Activated naive CD8-positive, alpha-beta T cell (primary cell): ENCODE data around the gene VPS36.
"Not testable (repeated sequence)": the region's sequence is repeated elsewhere in the genome, so short reads cannot be mapped to it uniquely, and the experiment has no call there.

Experiments
- H3K27ac Mint-ChIP-seq: one replicate; pipeline ENCODE4 v1.8.0; 2021; ENCODE audit warnings: mixed read lengths
- H3K27me3 Mint-ChIP-seq: one replicate; pipeline ENCODE4 v1.8.0; 2021; ENCODE audit warnings: mixed read lengths
- H3K36me3 Mint-ChIP-seq: one replicate; pipeline ENCODE4 v1.8.0; 2021; ENCODE audit warnings: mixed read lengths
- H3K4me1 Mint-ChIP-seq: one replicate; pipeline ENCODE4 v1.8.0; 2021; ENCODE audit warnings: low read depth, mixed read lengths
- H3K4me3 Mint-ChIP-seq: one replicate; pipeline ENCODE4 v1.8.0; 2021; ENCODE audit warnings: mild to moderate bottlenecking, mixed read lengths
- H3K9me3 Mint-ChIP-seq: one replicate; pipeline ENCODE4 v1.8.0; 2021; ENCODE audit warnings: low read depth, mixed read lengths

VPS36 gene

GRCh38 chr13:52374873-52375411, 75.5 kb downstream of the VPS36 start:
- H3K4me3 Mint-ChIP-seq, result no peak overlapping the region
- H3K27ac Mint-ChIP-seq, result no peak overlapping the region

GRCh38 chr13:52374389-52374788, 76.0 kb downstream of the VPS36 start:
- H3K27ac Mint-ChIP-seq, result no peak overlapping the region
- no peaks in the 10 kb centered on the region for H3K36me3 Mint-ChIP-seq
- no peak overlapping the region for H3K4me3 Mint-ChIP-seq
- H3K4me1 Mint-ChIP-seq, result no peaks in the 10 kb centered on the region
- H3K9me3 Mint-ChIP-seq, result no peaks in the 10 kb centered on the region
- H3K27me3 Mint-ChIP-seq, result no peaks in the 10 kb centered on the region

More at GRCh38 chr13:52374873-52375411, 75.5 kb downstream of the VPS36 start:
- Mint-ChIP-seq H3K4me1 (no peaks in the 10 kb centered on the region), H3K27me3 (no peaks in the 10 kb centered on the region), H3K36me3 (no peaks in the 10 kb centered on the region), H3K9me3 (no peaks in the 10 kb centered on the region)

- not testable (repeated sequence) for H3K27me3 Mint-ChIP-seq, H3K4me3 Mint-ChIP-seq, H3K9me3 Mint-ChIP-seq, H3K27ac Mint-ChIP-seq, H3K4me1 Mint-ChIP-seq, H3K36me3 Mint-ChIP-seq
Measured at GRCh38 chr13:52373277-52373676, 77.2 kb downstream of the VPS36 start.

- Mint-ChIP-seq H3K4me1 (no peaks in the 10 kb centered on the region), H3K9me3 (no peaks in the 10 kb centered on the region), H3K27me3 (no peaks in the 10 kb centered on the region), H3K4me3 (no peak overlapping the region), H3K27ac (no peak overlapping the region), H3K36me3 (no peaks in the 10 kb centered on the region)
Measured at GRCh38 chr13:52371736-52372247, 78.6 kb downstream of the VPS36 start.

- Mint-ChIP-seq H3K4me3 (no peak overlapping the region), H3K36me3 (peaks cover 4% of the 10 kb centered on the region), H3K9me3 (no peaks in the 10 kb centered on the region), H3K27ac (no peak overlapping the region), H3K27me3 (peaks cover 10% of the 10 kb centered on the region), H3K4me1 (no peaks in the 10 kb centered on the region)
Measured at GRCh38 chr13:52366291-52366690, 84.1 kb downstream of the VPS36 start.
